Measurements from ENCODE around the gene GLP2R. TPM values are rescaled to one million over a fixed set of nuclear protein-coding genes. Genes with fewer than 3 reads are reported as not detected.

GLP2R gene
- total RNA-seq, 1 donor from 2014 or later: not detected

DNA sequence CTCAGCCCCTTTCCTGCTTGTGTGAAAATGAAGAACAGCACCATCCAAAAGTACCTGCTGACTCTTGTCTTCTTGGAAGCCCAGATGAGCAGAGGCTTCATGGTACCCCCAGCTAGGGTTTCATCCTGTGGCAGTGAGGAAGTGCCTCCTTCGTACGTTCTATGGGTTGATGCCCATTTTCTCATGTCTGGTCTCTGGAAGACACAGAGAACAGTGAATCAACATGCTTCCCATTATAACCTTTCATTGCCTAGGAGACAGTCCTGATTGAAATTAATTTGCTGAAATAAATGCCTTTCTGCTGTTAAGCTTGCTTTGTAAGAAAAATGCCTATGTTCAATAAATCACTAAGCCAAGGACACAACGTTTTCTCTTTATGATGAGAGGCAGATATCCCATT, 42.8 kb downstream of the GLP2R start:
- Mint-ChIP-seq H3K9me3 (ENCODE audit: unreplicated experiment) (peaks cover 1% of the 10 kb centered on the region), H3K36me3 (ENCODE audit: unreplicated experiment) (no peaks in the 10 kb centered on the region), H3K4me1 (ENCODE audit: low read depth, unreplicated experiment) (no peaks in the 10 kb centered on the region), H3K27me3 (ENCODE audit: unreplicated experiment) (peaks cover 2% of the 10 kb centered on the region), H3K27ac (ENCODE audit: unreplicated experiment) (no peak overlapping the region), H3K4me3 (ENCODE audit: unreplicated experiment) (no peak overlapping the region)
- TF ChIP-seq, protein P1, sequence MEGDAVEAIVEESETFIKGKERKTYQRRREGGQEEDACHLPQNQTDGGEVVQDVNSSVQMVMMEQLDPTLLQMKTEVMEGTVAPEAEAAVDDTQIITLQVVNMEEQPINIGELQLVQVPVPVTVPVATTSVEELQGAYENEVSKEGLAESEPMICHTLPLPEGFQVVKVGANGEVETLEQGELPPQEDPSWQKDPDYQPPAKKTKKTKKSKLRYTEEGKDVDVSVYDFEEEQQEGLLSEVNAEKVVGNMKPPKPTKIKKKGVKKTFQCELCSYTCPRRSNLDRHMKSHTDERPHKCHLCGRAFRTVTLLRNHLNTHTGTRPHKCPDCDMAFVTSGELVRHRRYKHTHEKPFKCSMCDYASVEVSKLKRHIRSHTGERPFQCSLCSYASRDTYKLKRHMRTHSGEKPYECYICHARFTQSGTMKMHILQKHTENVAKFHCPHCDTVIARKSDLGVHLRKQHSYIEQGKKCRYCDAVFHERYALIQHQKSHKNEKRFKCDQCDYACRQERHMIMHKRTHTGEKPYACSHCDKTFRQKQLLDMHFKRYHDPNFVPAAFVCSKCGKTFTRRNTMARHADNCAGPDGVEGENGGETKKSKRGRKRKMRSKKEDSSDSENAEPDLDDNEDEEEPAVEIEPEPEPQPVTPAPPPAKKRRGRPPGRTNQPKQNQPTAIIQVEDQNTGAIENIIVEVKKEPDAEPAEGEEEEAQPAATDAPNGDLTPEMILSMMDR (IDR thresholded peaks at IDR 0.05; ENCODE audit: partially characterized antibody, unreplicated experiment): no peak
- no peak for DNase-seq

DNA sequence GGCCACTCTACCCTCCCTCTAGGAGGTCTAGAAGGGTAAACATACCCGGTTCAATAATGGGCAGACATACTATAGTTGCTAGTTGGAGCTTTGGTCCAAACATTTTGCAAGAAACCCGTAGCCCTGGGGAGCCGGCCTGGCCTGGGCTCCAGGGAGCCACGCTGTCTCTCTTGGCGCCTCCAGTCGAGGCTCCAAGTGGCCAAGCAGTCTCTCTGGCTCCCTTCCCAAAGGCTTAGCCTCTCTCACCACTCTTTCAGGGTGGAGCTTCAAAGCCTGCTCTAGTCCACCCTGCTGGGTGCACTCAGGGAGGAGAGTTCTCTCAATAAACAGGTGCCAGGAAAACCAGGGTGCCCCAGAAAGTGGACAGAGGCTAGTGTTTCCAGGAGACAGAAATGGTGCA, 47.1 kb downstream of the GLP2R start:
- no peak overlapping the region for H3K4me3 Mint-ChIP-seq (ENCODE audit: unreplicated experiment)
- H3K27me3 Mint-ChIP-seq (ENCODE audit: unreplicated experiment): no peaks in the 10 kb centered on the region
- DNase-seq: no peak
- TF ChIP-seq, protein P1 (IDR thresholded peaks at IDR 0.05; ENCODE audit: partially characterized antibody, unreplicated experiment): no peak
- H3K36me3 Mint-ChIP-seq (ENCODE audit: unreplicated experiment): no peaks in the 10 kb centered on the region
- no peaks in the 10 kb centered on the region for H3K9me3 Mint-ChIP-seq (ENCODE audit: unreplicated experiment)
- H3K27ac Mint-ChIP-seq (ENCODE audit: unreplicated experiment): no peak overlapping the region
- no peaks in the 10 kb centered on the region for H3K4me1 Mint-ChIP-seq (ENCODE audit: low read depth, unreplicated experiment)

DNA sequence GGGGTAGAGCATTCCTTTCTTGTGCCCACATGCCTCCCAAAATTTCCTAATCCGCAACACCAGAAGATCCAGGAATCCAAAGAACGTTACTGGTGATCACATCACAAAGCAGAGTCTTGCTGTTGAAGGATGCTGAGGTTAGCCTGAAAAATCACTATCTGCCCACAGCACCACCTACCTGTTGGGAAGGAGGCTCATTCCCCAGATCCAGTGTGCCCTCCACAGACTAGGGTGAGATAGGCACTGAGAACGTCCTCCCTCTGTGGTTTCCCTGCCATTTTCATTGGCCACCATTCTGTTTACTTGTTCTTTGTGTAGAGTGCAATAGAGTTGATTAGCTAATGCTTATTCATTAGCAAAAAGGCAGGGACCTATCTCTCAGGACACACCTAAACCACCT, 49.0 kb downstream of the GLP2R start:
- TF ChIP-seq, protein P1 (IDR thresholded peaks at IDR 0.05; ENCODE audit: partially characterized antibody, unreplicated experiment): no peak
- no peaks in the 10 kb centered on the region for H3K4me1 Mint-ChIP-seq (ENCODE audit: low read depth, unreplicated experiment)
- H3K4me3 Mint-ChIP-seq (ENCODE audit: unreplicated experiment): no peak overlapping the region
- no peak for DNase-seq
- no peaks in the 10 kb centered on the region for H3K36me3 Mint-ChIP-seq (ENCODE audit: unreplicated experiment)
- no peaks in the 10 kb centered on the region for H3K27me3 Mint-ChIP-seq (ENCODE audit: unreplicated experiment)
- no peaks in the 10 kb centered on the region for H3K9me3 Mint-ChIP-seq (ENCODE audit: unreplicated experiment)
- H3K27ac Mint-ChIP-seq (ENCODE audit: unreplicated experiment): no peak overlapping the region

DNA sequence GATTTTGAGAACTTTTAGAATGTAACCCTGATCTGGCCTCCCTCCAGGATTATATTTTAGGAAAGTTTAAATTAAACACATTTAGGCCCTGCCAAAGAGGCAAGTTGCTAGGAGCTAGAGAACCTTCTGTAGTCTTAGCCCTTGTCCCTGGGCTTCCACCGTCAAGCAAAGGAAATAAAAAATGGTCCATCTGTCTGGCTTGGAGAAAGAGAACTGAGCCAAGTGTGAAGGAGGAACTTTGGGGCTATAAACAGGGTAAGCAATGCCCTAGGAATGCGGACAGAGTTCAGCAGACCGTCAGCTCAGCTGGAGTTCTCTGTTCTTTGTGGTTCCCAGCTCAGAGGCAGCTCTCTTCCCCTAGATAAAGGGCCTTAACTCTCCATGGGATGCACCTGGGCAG, 49.7 kb downstream of the GLP2R start:
- H3K27me3 Mint-ChIP-seq (ENCODE audit: unreplicated experiment): no peaks in the 10 kb centered on the region
- DNase-seq: no peak
- no peaks in the 10 kb centered on the region for H3K4me1 Mint-ChIP-seq (ENCODE audit: low read depth, unreplicated experiment)
- H3K27ac Mint-ChIP-seq (ENCODE audit: unreplicated experiment): no peak overlapping the region
- H3K4me3 Mint-ChIP-seq (ENCODE audit: unreplicated experiment): no peak overlapping the region
- TF ChIP-seq, protein P1 (IDR thresholded peaks at IDR 0.05; ENCODE audit: partially characterized antibody, unreplicated experiment): no peak
- H3K9me3 Mint-ChIP-seq (ENCODE audit: unreplicated experiment): no peaks in the 10 kb centered on the region
- no peaks in the 10 kb centered on the region for H3K36me3 Mint-ChIP-seq (ENCODE audit: unreplicated experiment)

DNA sequence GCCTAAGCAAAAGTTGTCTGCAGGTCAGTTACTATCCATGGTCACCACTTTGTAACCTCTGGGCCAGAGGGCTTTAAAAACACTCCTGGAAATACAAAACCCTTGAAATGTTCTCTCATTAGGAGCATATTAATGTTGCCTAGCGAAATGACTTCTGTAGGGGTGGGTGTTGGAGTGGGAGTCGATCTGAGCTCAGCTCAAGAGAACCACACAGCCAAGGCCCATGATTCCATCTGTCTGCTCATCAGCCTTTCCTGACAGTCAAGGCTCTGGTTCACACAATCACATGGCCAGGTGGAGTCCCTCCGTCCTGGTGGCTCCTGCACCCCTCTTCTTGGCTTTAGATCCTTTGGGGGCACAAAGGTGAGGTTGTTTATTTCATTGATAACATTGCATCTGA, 52.6 kb downstream of the GLP2R start:
- H3K27ac Mint-ChIP-seq (ENCODE audit: unreplicated experiment): no peak overlapping the region
- no peaks in the 10 kb centered on the region for H3K36me3 Mint-ChIP-seq (ENCODE audit: unreplicated experiment)
- DNase-seq: no peak
- H3K4me1 Mint-ChIP-seq (ENCODE audit: low read depth, unreplicated experiment): no peaks in the 10 kb centered on the region
- H3K27me3 Mint-ChIP-seq (ENCODE audit: unreplicated experiment): no peaks in the 10 kb centered on the region
- no peak overlapping the region for H3K4me3 Mint-ChIP-seq (ENCODE audit: unreplicated experiment)
- H3K9me3 Mint-ChIP-seq (ENCODE audit: unreplicated experiment): peaks cover 3% of the 10 kb centered on the region
- TF ChIP-seq, protein P1 (IDR thresholded peaks at IDR 0.05; ENCODE audit: partially characterized antibody, unreplicated experiment): no peak
